Measurements from ENCODE around the gene DCTPP1. TPM values are rescaled to one million over a fixed set of nuclear protein-coding genes. Genes with fewer than 3 reads are reported as not detected.

Gene DCTPP1
- total and polyA plus RNA-seq, 2 of the 13 experiments (the other 11 are each of a cell fraction or from before 2014, with no cell fraction given): 54.8 to 74.4 TPM

DNA sequence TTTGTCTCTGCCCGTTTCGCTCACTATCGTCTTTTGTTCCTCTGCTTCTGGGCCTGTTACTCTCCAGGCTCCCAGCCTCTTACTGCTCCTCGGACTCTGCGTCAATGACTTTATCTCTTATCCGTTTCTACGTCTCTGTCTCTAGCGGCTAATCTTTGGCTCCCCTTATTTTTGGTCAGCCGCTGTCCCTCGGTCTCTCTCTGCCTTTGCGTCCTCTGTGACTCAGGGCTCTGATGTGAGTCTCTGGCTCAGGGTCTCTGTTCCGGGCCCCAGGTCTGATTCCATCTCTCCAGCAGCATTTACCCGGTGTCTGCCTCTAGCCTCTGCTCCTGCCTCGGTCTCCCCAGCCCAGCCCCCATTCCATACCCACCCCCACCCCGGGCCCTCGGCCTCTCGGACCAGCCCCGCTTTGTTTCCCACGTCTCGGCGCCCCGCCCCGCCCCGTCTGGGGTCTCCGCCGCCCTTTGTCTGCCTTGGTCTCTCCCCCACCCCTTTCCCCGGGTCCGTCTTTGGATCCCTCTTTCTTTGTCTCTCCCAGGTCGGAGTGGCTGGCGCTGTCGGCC, 35.2 kb downstream of the DCTPP1 start (continued):
- TF ChIP-seq ESRRA (CRISPR knock-in tag; IDR thresholded peaks at IDR 0.05; ENCODE audit: low read depth): no peak; the same call in 1 of the 2 replicates
- TF ChIP-seq ZNF20 (CRISPR knock-in tag; IDR thresholded peaks at IDR 0.05): no peak
- TF ChIP-seq ZNF124 (CRISPR knock-in tag; IDR thresholded peaks at IDR 0.05): no peak
- no peak for TF ChIP-seq IKZF5 (CRISPR knock-in tag; IDR thresholded peaks at IDR 0.05)
- TF ChIP-seq, protein P1, sequence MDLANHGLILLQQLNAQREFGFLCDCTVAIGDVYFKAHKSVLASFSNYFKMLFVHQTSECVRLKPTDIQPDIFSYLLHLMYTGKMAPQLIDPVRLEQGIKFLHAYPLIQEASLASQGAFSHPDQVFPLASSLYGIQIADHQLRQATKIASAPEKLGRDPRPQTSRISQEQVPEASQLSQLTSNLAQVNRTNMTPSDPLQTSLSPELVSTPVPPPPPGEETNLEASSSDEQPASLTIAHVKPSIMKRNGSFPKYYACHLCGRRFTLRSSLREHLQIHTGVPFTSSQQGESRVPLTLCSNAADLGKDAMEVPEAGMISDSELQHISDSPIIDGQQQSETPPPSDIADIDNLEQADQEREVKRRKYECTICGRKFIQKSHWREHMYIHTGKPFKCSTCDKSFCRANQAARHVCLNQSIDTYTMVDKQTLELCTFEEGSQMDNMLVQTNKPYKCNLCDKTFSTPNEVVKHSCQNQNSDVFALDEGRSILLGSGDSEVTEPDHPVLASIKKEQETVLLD (CRISPR knock-in tag; IDR thresholded peaks at IDR 0.05; ENCODE audit: low read depth): no peak
- TF ChIP-seq ZNF674 (CRISPR knock-in tag; IDR thresholded peaks at IDR 0.05; ENCODE audit: low read depth): no peak
- TF ChIP-seq SRY (CRISPR knock-in tag; IDR thresholded peaks at IDR 0.05): no peak
- TF ChIP-seq ZNF773 (CRISPR knock-in tag; IDR thresholded peaks at IDR 0.05; ENCODE audit: borderline replicate concordance): 0 out of 2 replicates have a peak, but pooled peaks have one; percentile 70
- TF ChIP-seq SAP130 (CRISPR knock-in tag; IDR thresholded peaks at IDR 0.05; ENCODE audit: low read depth): no peak
- no peak for TF ChIP-seq SP5 (CRISPR knock-in tag; IDR thresholded peaks at IDR 0.05; ENCODE audit: borderline replicate concordance, low read depth)
- TF ChIP-seq, protein P2, sequence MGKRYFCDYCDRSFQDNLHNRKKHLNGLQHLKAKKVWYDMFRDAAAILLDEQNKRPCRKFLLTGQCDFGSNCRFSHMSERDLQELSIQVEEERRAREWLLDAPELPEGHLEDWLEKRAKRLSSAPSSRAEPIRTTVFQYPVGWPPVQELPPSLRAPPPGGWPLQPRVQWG (CRISPR knock-in tag; IDR thresholded peaks at IDR 0.05; ENCODE audit: borderline replicate concordance, low read depth): no peak
- TF ChIP-seq, protein P3, sequence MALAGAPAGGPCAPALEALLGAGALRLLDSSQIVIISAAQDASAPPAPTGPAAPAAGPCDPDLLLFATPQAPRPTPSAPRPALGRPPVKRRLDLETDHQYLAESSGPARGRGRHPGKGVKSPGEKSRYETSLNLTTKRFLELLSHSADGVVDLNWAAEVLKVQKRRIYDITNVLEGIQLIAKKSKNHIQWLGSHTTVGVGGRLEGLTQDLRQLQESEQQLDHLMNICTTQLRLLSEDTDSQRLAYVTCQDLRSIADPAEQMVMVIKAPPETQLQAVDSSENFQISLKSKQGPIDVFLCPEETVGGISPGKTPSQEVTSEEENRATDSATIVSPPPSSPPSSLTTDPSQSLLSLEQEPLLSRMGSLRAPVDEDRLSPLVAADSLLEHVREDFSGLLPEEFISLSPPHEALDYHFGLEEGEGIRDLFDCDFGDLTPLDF (CRISPR knock-in tag; IDR thresholded peaks at IDR 0.05): 0 out of 2 replicates have a peak, but pooled peaks have one; percentile 2
- TF ChIP-seq JUNB (CRISPR knock-in tag; IDR thresholded peaks at IDR 0.05; ENCODE audit: borderline replicate concordance): no peak
- TF ChIP-seq ZC3H13 (CRISPR knock-in tag; IDR thresholded peaks at IDR 0.05): 0 out of 2 replicates have a peak, but pooled peaks have one; percentile 56
- TF ChIP-seq ZNF570 (CRISPR knock-in tag; IDR thresholded peaks at IDR 0.05; ENCODE audit: borderline replicate concordance): no peak
- 0 out of 2 replicates have a peak, but pooled peaks have one; percentile 23 for TF ChIP-seq ZNF615 (CRISPR knock-in tag; IDR thresholded peaks at IDR 0.05; ENCODE audit: borderline replicate concordance)
- TF ChIP-seq NFKBIZ (CRISPR knock-in tag; IDR thresholded peaks at IDR 0.05): no peak
- no peak for TF ChIP-seq KLF16 (CRISPR knock-in tag; IDR thresholded peaks at IDR 0.05)
- TF ChIP-seq ZNF703 (CRISPR knock-in tag; IDR thresholded peaks at IDR 0.05; ENCODE audit: borderline replicate concordance): 0 out of 2 replicates have a peak, but pooled peaks have one; percentile 21
- no peak for TF ChIP-seq ZNF670 (CRISPR knock-in tag; IDR thresholded peaks at IDR 0.05; ENCODE audit: borderline replicate concordance)
- TF ChIP-seq REPIN1 (CRISPR knock-in tag; IDR thresholded peaks at IDR 0.05; ENCODE audit: borderline replicate concordance, low read depth): no peak
- TF ChIP-seq, protein P4, sequence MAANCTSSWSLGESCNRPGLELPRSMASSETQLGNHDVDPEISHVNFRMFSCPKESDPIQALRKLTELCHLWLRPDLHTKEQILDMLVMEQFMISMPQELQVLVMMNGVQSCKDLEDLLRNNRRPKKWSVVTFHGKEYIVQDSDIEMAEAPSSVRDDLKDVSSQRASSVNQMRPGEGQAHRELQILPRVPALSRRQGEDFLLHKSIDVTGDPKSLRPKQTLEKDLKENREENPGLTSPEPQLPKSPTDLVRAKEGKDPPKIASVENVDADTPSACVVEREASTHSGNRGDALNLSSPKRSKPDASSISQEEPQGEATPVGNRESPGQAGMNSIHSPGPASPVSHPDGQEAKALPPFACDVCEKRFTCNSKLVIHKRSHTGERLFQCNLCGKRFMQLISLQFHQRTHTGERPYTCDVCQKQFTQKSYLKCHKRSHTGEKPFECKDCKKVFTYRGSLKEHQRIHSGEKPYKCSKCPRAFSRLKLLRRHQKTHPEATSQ (CRISPR knock-in tag; IDR thresholded peaks at IDR 0.05; ENCODE audit: borderline replicate concordance): no peak

Data from HepG2 (cell line).